ENCODE measurements around the gene PLEKHA5. TPM values are rescaled to one million over a fixed set of nuclear protein-coding genes. Genes with fewer than 3 reads are reported as not detected.
"Not testable (repeated sequence)": the region's sequence is repeated elsewhere in the genome, so short reads cannot be mapped to it uniquely, and the experiment has no call there.

Gene PLEKHA5
- total RNA-seq, 4 donors from 2014 or later, result 26.9 to 78.0 (median 39.6) TPM

DNA sequence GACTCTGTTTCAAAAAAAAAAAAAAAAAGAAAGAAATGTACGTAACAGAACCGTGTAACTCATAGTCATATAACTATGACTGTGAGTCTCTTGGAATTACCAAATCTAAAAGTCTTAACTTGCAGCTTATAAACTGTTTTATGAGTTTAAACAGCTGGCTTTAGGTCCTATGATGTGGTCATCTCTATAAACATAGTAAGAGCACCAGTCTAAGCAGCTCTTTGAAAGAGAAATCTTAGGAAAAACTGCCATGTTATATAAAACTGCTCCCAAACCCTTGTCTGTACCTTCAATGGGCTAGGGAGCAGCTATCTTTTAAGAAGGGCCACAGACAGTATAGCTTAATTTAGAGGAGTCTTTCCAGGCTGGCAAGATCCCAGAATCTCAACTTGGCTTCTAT lies 194.3 kb downstream of the PLEKHA5 start:
- TF ChIP-seq POLR2A (IDR thresholded peaks at IDR 0.05), result no peak
- no peak for TF ChIP-seq POLR2AphosphoS5 (IDR thresholded peaks at IDR 0.05)
- in situ Hi-C loops (cut with MboI; ENCODE audit: low pct_ligation_motif_present in 1 of 4, low pct_unique_long_range_greater_than_20kb in 1 of 4, low sequenced_read_pairs in 3 of 4) (no loop called here), intact Hi-C loops (cut with DNase I; ENCODE audit: low total_unique reads) (no loop called here)
- DNase-seq, result no peak
- H3K9me3 ChIP-seq, result no peaks in the 10 kb centered on the region
- H3K27me3 ChIP-seq, result no peaks in the 10 kb centered on the region
- H3K36me3 ChIP-seq, result peaks cover 0 to 25% (median 0%) of the 10 kb centered on the region in 4 donors
- no peak overlapping the region for H3K27ac ChIP-seq
- no peak overlapping the region for H3K4me3 ChIP-seq
- 6 to 17% methylated on average over 2 of the region's 2 CpGs for whole genome bisulfite sequencing, 2 donors (ENCODE audit: low coverage in 1 of 2)
- no peaks in the 10 kb centered on the region for H3K4me1 ChIP-seq

DNA sequence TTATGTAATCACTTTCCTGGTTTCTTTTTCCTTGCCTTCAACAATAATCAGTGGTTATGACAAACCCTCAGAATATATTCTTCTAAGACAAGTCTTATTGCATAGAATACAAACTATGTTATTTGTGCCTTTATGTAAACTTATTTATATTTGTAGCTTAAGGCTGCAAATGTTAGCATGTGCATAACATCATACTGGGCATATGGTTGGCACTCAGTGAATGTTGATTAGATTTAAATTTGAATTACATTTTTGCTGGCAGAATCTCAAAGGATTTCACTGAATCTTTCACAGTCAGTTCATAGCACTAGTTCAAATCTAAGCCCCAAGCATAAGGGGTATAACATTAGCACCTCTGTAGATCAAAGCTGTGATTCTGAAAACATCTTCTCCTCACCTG lies 196.6 kb downstream of the PLEKHA5 start:
- intact Hi-C loops (cut with DNase I; ENCODE audit: low total_unique reads) (no loop called here), in situ Hi-C loops (cut with MboI; ENCODE audit: low pct_ligation_motif_present in 1 of 4, low pct_unique_long_range_greater_than_20kb in 1 of 4, low sequenced_read_pairs in 3 of 4) (no loop called here)
- Histone ChIP-seq H3K9me3 (no peaks in the 10 kb centered on the region), H3K4me3 (no peak overlapping the region), H3K27ac (no peak overlapping the region), H3K4me1 (no peaks in the 10 kb centered on the region), H3K36me3 (peaks cover 0 to 25% (median 0%) of the 10 kb centered on the region in 4 donors), H3K27me3 (no peaks in the 10 kb centered on the region)
- no peak for TF ChIP-seq EP300 (IDR thresholded peaks at IDR 0.05; ENCODE audit: low read depth)
- DNase-seq, result no peak

DNA sequence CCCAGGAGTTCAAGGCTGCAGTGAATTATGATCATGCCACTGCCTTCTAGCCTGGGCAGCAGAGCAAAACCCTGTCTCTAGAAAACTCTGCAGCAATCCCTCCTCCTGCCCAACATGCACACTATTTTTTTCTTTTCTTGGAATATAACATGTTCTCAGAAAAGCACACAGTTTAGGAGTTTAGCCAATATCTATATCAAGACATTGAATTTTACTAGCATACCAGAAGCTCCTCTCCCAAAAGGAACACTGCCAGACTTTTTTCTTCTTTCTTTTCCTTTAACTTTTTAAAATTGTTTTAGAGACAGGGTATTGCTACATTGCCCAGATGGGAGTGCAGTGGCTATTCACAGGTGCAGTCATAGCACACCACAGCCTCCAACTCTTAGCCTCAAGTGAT lies 202.7 kb downstream of the PLEKHA5 start:
- Histone ChIP-seq H3K36me3 (peaks cover 0 to 3% (median 1%) of the 10 kb centered on the region in 4 donors), H3K27ac (no peak overlapping the region), H3K9me3 (no peaks in the 10 kb centered on the region), H3K4me1 (no peaks in the 10 kb centered on the region), H3K27me3 (no peaks in the 10 kb centered on the region), H3K4me3 (no peak overlapping the region)
- intact Hi-C loops (cut with DNase I; ENCODE audit: low total_unique reads) (no loop called here), in situ Hi-C loops (cut with MboI; ENCODE audit: low pct_ligation_motif_present in 1 of 4, low pct_unique_long_range_greater_than_20kb in 1 of 4, low sequenced_read_pairs in 3 of 4) (no loop called here)
- DNase-seq, result no peak
- no peak for TF ChIP-seq EP300 (IDR thresholded peaks at IDR 0.05; ENCODE audit: low read depth)
- TF ChIP-seq POLR2A (IDR thresholded peaks at IDR 0.05), result no peak
- TF ChIP-seq POLR2AphosphoS5 (IDR thresholded peaks at IDR 0.05), result no peak
- TF ChIP-seq, protein P1, sequence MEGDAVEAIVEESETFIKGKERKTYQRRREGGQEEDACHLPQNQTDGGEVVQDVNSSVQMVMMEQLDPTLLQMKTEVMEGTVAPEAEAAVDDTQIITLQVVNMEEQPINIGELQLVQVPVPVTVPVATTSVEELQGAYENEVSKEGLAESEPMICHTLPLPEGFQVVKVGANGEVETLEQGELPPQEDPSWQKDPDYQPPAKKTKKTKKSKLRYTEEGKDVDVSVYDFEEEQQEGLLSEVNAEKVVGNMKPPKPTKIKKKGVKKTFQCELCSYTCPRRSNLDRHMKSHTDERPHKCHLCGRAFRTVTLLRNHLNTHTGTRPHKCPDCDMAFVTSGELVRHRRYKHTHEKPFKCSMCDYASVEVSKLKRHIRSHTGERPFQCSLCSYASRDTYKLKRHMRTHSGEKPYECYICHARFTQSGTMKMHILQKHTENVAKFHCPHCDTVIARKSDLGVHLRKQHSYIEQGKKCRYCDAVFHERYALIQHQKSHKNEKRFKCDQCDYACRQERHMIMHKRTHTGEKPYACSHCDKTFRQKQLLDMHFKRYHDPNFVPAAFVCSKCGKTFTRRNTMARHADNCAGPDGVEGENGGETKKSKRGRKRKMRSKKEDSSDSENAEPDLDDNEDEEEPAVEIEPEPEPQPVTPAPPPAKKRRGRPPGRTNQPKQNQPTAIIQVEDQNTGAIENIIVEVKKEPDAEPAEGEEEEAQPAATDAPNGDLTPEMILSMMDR (IDR thresholded peaks at IDR 0.05), result no peak

DNA sequence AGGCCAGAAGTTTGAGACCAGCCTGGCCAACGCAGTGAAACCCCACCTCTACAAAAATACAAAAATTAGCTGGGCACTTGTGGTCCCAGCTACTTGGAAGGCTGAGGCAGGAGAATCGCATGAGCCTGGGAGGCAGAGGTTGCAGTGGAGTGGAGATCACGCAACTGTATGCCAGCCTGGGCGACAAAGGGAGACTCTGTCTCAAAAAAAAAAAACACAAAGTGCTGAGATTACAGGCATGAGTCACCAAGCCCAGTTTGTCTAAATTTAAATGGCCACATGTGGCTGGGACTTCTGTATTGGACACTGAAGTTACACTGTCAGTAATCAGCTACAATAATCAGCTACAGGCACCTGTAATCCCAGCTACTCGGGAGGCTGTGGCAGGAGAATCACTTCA lies 208.9 kb downstream of the PLEKHA5 start:
- H3K27ac ChIP-seq, result no peak overlapping the region
- 89% methylated on average over 5 of the region's 5 CpGs; no CpG with 5 or more reads in 1 of the 2 donors for WGBS, 2 donors (ENCODE audit: low coverage in 1 of 2)
- H3K4me3 ChIP-seq, result no peak overlapping the region
- in situ Hi-C loops (cut with MboI; ENCODE audit: low pct_ligation_motif_present in 1 of 4, low pct_unique_long_range_greater_than_20kb in 1 of 4, low sequenced_read_pairs in 3 of 4) (no loop called here), intact Hi-C loops (cut with DNase I; ENCODE audit: low total_unique reads) (no loop called here)
- H3K36me3 ChIP-seq, result peaks cover 0 to 27% (median 10%) of the 10 kb centered on the region in 4 donors
- no peak for DNase-seq
- H3K9me3 ChIP-seq, result peaks cover 5 to 6% of the 10 kb centered on the region in 2 donors
- TF ChIP-seq POLR2A (IDR thresholded peaks at IDR 0.05) (no peak), EP300 (IDR thresholded peaks at IDR 0.05; ENCODE audit: low read depth) (no peak), POLR2AphosphoS5 (IDR thresholded peaks at IDR 0.05) (no peak)
- TF ChIP-seq, protein P1 (IDR thresholded peaks at IDR 0.05), result no peak
- no peaks in the 10 kb centered on the region for H3K27me3 ChIP-seq
- H3K4me1 ChIP-seq, result no peaks in the 10 kb centered on the region

DNA sequence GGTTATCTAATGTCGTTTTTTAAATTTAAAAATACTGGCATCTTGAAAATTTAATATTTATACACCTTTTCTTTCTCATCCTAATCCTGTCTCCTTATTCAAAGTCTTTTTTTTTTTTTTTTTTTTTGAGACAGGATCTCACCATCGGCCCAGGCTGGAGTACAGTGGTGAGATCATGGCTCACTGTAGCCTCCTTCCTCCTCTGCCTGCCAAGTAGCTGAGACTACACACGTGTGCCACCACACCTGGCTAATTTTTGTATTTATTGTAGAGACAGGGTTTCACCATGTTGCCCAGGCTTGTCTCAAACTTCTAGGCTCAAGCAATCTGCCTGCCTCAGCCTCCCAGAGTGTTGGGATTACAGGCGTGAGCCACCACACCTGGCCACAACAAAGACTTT lies 221.3 kb downstream of the PLEKHA5 start:
- H3K4me3 ChIP-seq; H3K27ac ChIP-seq; DNase-seq; H3K4me1 ChIP-seq; H3K27me3 ChIP-seq; intact Hi-C loops (cut with DNase I; ENCODE audit: low total_unique reads); H3K9me3 ChIP-seq; in situ Hi-C loops (cut with MboI; ENCODE audit: low pct_ligation_motif_present in 1 of 4, low pct_unique_long_range_greater_than_20kb in 1 of 4, low sequenced_read_pairs in 3 of 4): not testable (repeated sequence)
- WGBS, 2 donors (ENCODE audit: low coverage in 1 of 2), result 65 to 78% methylated on average over 2 to 4 of the region's 4 CpGs
- H3K36me3 ChIP-seq, result peaks cover 0 to 50% (median 10%) of the 10 kb centered on the region in 4 donors

DNA sequence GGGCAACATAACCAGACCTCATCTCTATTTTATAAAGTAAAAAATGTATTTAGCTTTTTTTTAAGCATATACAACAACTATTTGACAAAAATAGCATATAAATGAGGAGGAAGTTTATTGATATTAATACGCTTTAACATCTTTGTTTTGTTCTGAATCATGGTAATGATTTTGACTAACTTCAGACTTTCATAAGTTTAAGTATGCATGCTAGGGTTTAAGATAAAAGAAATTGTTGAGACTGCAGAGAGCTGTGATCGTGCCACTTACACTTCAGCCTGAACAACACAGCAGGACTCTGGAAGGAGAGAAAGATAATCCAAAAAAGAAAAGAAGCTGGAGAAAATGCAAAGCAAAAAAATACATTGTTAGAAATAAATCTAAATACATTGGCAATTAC lies 221.8 kb downstream of the PLEKHA5 start:
- no peak overlapping the region for H3K4me3 ChIP-seq
- DNase-seq, result no peak
- no peak overlapping the region for H3K27ac ChIP-seq
- intact Hi-C loops (cut with DNase I; ENCODE audit: low total_unique reads) (no loop called here), in situ Hi-C loops (cut with MboI; ENCODE audit: low pct_ligation_motif_present in 1 of 4, low pct_unique_long_range_greater_than_20kb in 1 of 4, low sequenced_read_pairs in 3 of 4) (no loop called here)
- whole genome bisulfite sequencing, 2 donors (ENCODE audit: low coverage in 1 of 2), result 70 to 89% methylated on average over 2 of the region's 2 CpGs
- TF ChIP-seq POLR2AphosphoS5 (IDR thresholded peaks at IDR 0.05), result no peak
- TF ChIP-seq POLR2A (IDR thresholded peaks at IDR 0.05), result no peak
- no peak for TF ChIP-seq EP300 (IDR thresholded peaks at IDR 0.05; ENCODE audit: low read depth)
- TF ChIP-seq, protein P1 (IDR thresholded peaks at IDR 0.05), result no peak
- no peaks in the 10 kb centered on the region for H3K9me3 ChIP-seq
- H3K27me3 ChIP-seq, result no peaks in the 10 kb centered on the region
- H3K36me3 ChIP-seq, result peaks cover 0 to 50% (median 10%) of the 10 kb centered on the region in 4 donors
- no peaks in the 10 kb centered on the region for H3K4me1 ChIP-seq
